Measurements from ENCODE around the gene MISP. TPM values are rescaled to one million over a fixed set of nuclear protein-coding genes. Genes with fewer than 3 reads are reported as not detected.
"Not testable (repeated sequence)": the region's sequence is repeated elsewhere in the genome, so short reads cannot be mapped to it uniquely, and the experiment has no call there.

The MISP gene
- total and polyA plus RNA-seq, 10 of the 15 experiments (the other 5 are each of a cell fraction or from before 2014, with no cell fraction given), result not detected

DNA sequence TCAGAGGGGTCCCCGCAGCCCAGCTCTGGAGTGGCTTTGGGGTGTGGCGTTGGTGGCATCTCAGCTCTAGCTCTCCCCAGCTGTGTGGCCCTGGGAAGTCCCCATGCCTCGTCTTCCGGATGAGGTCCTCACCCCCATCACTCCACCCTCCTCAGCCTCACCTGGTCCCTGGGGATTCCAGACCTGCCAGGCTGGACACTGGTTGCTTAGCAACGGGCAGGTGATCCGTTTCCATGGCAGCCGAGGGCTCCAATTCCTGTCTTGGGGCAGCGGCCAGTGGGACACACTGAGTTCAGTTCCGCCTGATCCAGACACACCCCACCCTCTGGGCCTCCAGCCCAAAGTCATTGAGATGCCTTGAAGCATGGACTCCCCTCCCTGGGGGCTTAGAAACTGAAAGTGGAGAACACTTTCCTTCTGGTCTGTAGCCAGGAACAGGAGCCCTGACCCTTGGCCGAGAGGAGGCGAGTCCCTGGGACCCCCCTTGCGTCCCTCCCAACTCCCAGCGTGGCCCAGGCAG lies 7.7 kb upstream of the MISP start (continued):
- TF ChIP-seq, protein P1, sequence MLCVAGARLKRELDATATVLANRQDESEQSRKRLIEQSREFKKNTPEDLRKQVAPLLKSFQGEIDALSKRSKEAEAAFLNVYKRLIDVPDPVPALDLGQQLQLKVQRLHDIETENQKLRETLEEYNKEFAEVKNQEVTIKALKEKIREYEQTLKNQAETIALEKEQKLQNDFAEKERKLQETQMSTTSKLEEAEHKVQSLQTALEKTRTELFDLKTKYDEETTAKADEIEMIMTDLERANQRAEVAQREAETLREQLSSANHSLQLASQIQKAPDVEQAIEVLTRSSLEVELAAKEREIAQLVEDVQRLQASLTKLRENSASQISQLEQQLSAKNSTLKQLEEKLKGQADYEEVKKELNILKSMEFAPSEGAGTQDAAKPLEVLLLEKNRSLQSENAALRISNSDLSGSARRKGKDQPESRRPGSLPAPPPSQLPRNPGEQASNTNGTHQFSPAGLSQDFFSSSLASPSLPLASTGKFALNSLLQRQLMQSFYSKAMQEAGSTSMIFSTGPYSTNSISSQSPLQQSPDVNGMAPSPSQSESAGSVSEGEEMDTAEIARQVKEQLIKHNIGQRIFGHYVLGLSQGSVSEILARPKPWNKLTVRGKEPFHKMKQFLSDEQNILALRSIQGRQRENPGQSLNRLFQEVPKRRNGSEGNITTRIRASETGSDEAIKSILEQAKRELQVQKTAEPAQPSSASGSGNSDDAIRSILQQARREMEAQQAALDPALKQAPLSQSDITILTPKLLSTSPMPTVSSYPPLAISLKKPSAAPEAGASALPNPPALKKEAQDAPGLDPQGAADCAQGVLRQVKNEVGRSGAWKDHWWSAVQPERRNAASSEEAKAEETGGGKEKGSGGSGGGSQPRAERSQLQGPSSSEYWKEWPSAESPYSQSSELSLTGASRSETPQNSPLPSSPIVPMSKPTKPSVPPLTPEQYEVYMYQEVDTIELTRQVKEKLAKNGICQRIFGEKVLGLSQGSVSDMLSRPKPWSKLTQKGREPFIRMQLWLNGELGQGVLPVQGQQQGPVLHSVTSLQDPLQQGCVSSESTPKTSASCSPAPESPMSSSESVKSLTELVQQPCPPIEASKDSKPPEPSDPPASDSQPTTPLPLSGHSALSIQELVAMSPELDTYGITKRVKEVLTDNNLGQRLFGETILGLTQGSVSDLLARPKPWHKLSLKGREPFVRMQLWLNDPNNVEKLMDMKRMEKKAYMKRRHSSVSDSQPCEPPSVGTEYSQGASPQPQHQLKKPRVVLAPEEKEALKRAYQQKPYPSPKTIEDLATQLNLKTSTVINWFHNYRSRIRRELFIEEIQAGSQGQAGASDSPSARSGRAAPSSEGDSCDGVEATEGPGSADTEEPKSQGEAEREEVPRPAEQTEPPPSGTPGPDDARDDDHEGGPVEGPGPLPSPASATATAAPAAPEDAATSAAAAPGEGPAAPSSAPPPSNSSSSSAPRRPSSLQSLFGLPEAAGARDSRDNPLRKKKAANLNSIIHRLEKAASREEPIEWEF (IDR thresholded peaks at IDR 0.05; ENCODE audit: insufficient replicate concordance, low read depth, low read length), result no peak
- TF ChIP-seq NFXL1 (IDR thresholded peaks at IDR 0.05; ENCODE audit: borderline replicate concordance) (no peak), ZBTB40 (IDR thresholded peaks at IDR 0.05; ENCODE audit: borderline replicate concordance) (no peak), ZNF24 (IDR thresholded peaks at IDR 0.05) (no peak), KDM1A (IDR thresholded peaks at IDR 0.05; ENCODE audit: borderline replicate concordance) (no peak), BMI1 (IDR thresholded peaks at IDR 0.05; ENCODE audit: borderline replicate concordance) (peak; percentile 96), SIX5 (IDR thresholded peaks at IDR 0.05; ENCODE audit: low read depth, low read length, severe bottlenecking) (no peak)

DNA sequence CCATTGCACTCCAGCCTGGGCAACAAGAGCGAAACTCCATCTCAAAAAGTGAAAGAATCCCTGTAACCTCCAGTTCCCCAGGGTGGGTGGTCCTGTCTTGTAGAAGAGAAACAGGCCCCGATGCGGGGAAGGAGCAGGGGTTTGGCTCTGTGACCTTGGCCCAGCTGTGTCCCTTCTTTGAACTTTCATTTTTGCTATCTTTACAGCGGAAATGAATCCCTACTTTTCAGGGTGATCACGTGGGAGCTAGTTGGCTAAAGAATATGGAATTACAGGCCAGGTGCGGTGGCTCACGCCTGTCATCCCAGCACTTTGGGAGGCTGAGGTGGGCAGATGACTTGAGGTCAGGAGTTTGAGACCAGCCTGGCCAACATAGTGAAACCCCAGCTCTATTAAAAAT lies 5.8 kb upstream of the MISP start:
- RAD21 ChIA-PET (ENCODE audit: unreplicated experiment); BruUV-seq (replicated peaks); H3K36me3 ChIP-seq (ENCODE audit: control insufficient read depth in 2 of 2, insufficient read depth in 2 of 2, low read length in 1 of 2); H3K27ac ChIP-seq (ENCODE audit: control insufficient read depth, insufficient read depth); H3K9ac ChIP-seq (ENCODE audit: control insufficient read depth, insufficient read depth, low read length); H3K27me3 ChIP-seq (replicated peaks in 1 of 2; ENCODE audit: control insufficient read depth in 2 of 2, insufficient read depth in 2 of 2, low read length in 1 of 2); H3K4me1 ChIP-seq (ENCODE audit: control insufficient read depth, insufficient read depth, low read length); intact Hi-C loops (cut with micrococcal nuclease; ENCODE audit: unreplicated experiment); H3K79me2 ChIP-seq (ENCODE audit: control insufficient read depth, insufficient read depth, low read length); CTCF ChIA-PET; FAIRE-seq; ATAC-seq; POLR2A ChIA-PET; DNase-seq (ENCODE audit: low read depth, low spot score); in situ Hi-C loops (cut with MboI); H3K9me3 ChIP-seq (replicated peaks; ENCODE audit: control insufficient read depth, insufficient read depth, low read length); H3K4me3 ChIP-seq; H4K20me1 ChIP-seq (ENCODE audit: control insufficient read depth, insufficient read depth); H2AFZ ChIP-seq (ENCODE audit: control insufficient read depth, low read depth, low read length); H3K4me2 ChIP-seq (ENCODE audit: control insufficient read depth, insufficient read depth); SMC1A ChIA-PET (ENCODE audit: uncharacterized antibody, unreplicated experiment): not testable (repeated sequence)
- WGBS (ENCODE audit: insufficient coverage, insufficient replicate concordance, low lambda C conversion rate, missing lambda C conversion rate), result 47% methylated on average over 7 of the region's 7 CpGs

Measured in GM12878 (cell line).